ENCODE measurements around the gene F2R. TPM values are rescaled to one million over a fixed set of nuclear protein-coding genes. Genes with fewer than 3 reads are reported as not detected.

The F2R gene
- total and polyA plus RNA-seq, 9 of the 15 experiments (the other 6 are each of a cell fraction or from before 2014, with no cell fraction given), result 4.0 to 34.7 (median 15.1) TPM

DNA sequence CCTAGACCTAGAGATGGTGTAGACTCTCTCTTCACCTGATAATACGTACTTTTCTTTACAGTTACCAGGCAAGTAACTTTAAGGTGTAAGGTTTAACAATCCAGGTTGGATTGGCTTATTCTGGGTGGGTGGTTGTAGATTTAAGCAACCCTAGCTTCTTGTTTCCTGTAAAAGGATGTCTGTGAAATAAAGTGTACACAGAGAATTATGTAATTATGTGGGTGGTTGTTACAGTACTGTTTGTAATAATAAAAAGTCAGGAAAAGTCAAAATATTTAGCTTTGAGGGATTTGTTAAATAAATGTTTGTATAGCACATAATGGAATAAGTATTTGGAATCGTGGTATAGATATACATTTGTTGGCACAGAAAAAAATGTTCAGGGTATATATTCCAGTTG, 43.7 kb upstream of the F2R start:
- in situ Hi-C loops (cut with MboI) (no loop called here), intact Hi-C loops (cut with micrococcal nuclease) (no loop called here)
- H3K4me1 ChIP-seq (replicated peaks in 1 of 2; ENCODE audit: control insufficient read depth in 2 of 2, insufficient read depth in 2 of 2, low read length in 2 of 2), result peaks cover 3 to 6% of the 10 kb centered on the region in 2 experiments; a peak in 2 of 5 replicates
- TF ChIP-seq FOXA3 (CRISPR knock-in tag; conservative IDR thresholded peaks at IDR 0.05 in 1 of 2, IDR thresholded peaks at IDR 0.05 in 1 of 2) (no peak), MYBL2 (IDR thresholded peaks at IDR 0.05; ENCODE audit: low read depth) (no peak), MYBL2 (CRISPR knock-in tag; IDR thresholded peaks at IDR 0.05; ENCODE audit: borderline replicate concordance) (no peak), ZNF3 (CRISPR knock-in tag; IDR thresholded peaks at IDR 0.05) (no peak), ZNF253 (CRISPR knock-in tag; conservative IDR thresholded peaks at IDR 0.05) (no peak), ZNF717 (CRISPR knock-in tag; IDR thresholded peaks at IDR 0.05) (no peak), SPI1 (IDR thresholded peaks at IDR 0.05; ENCODE audit: borderline replicate concordance, low read depth, low read length) (no peak), ZMIZ1 (IDR thresholded peaks at IDR 0.05; ENCODE audit: low read depth in 2 of 2, low read length in 2 of 2) (no peak), CREB5 (CRISPR knock-in tag; IDR thresholded peaks at IDR 0.05) (no peak)
- TF ChIP-seq, protein P1, sequence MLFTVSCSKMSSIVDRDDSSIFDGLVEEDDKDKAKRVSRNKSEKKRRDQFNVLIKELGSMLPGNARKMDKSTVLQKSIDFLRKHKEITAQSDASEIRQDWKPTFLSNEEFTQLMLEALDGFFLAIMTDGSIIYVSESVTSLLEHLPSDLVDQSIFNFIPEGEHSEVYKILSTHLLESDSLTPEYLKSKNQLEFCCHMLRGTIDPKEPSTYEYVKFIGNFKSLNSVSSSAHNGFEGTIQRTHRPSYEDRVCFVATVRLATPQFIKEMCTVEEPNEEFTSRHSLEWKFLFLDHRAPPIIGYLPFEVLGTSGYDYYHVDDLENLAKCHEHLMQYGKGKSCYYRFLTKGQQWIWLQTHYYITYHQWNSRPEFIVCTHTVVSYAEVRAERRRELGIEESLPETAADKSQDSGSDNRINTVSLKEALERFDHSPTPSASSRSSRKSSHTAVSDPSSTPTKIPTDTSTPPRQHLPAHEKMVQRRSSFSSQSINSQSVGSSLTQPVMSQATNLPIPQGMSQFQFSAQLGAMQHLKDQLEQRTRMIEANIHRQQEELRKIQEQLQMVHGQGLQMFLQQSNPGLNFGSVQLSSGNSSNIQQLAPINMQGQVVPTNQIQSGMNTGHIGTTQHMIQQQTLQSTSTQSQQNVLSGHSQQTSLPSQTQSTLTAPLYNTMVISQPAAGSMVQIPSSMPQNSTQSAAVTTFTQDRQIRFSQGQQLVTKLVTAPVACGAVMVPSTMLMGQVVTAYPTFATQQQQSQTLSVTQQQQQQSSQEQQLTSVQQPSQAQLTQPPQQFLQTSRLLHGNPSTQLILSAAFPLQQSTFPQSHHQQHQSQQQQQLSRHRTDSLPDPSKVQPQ (CRISPR knock-in tag; IDR thresholded peaks at IDR 0.05; ENCODE audit: borderline replicate concordance), result no peak
- TF ChIP-seq, protein P2, sequence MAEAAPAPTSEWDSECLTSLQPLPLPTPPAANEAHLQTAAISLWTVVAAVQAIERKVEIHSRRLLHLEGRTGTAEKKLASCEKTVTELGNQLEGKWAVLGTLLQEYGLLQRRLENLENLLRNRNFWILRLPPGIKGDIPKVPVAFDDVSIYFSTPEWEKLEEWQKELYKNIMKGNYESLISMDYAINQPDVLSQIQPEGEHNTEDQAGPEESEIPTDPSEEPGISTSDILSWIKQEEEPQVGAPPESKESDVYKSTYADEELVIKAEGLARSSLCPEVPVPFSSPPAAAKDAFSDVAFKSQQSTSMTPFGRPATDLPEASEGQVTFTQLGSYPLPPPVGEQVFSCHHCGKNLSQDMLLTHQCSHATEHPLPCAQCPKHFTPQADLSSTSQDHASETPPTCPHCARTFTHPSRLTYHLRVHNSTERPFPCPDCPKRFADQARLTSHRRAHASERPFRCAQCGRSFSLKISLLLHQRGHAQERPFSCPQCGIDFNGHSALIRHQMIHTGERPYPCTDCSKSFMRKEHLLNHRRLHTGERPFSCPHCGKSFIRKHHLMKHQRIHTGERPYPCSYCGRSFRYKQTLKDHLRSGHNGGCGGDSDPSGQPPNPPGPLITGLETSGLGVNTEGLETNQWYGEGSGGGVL (CRISPR knock-in tag; IDR thresholded peaks at IDR 0.05), result no peak
- no TSS peak for BruUV-seq (replicated peaks)
- no peaks in the 10 kb centered on the region for H3K27me3 ChIP-seq (ENCODE audit: control insufficient read depth in 2 of 2, insufficient read depth in 2 of 2, low read length in 2 of 2)
- H3K4me2 ChIP-seq (ENCODE audit: insufficient read depth, low read length), result no peak overlapping the region
- no peak overlapping the region for H3K27ac ChIP-seq (ENCODE audit: extremely low read depth, low read depth, low read length)
- no peaks in the 10 kb centered on the region for H3K9me1 ChIP-seq (ENCODE audit: control insufficient read depth, insufficient read depth, low read length)
- whole genome bisulfite sequencing (ENCODE audit: insufficient coverage, low coverage, missing lambda C conversion rate), result 46% methylated on average over 2 of the region's 2 CpGs
- ChIA-PET CTCF (ENCODE audit: low intra/inter-chr PET ratio) (no interaction called here), POLR2A (no interaction called here)
- no peak overlapping the region for H2AFZ ChIP-seq (ENCODE audit: low read depth, low read length)
- no peaks in the 10 kb centered on the region for H3K9me3 ChIP-seq (replicated peaks; ENCODE audit: control insufficient read depth, insufficient read depth, low read depth, low read length)
- DNase-seq (ENCODE audit: extremely low read depth in 1 of 4, low spot score in 3 of 4) (no peak), FAIRE-seq (no peak), ATAC-seq (no peak)
- H4K20me1 ChIP-seq (replicated peaks; ENCODE audit: control insufficient read depth, insufficient read depth, low read length), result no peaks in the 10 kb centered on the region
- no peaks in the 10 kb centered on the region for H3K79me2 ChIP-seq (ENCODE audit: control insufficient read depth, insufficient read depth, low read length)
- no peak overlapping the region for H3K9ac ChIP-seq (ENCODE audit: insufficient read depth in 1 of 2, low read depth in 2 of 2, low read length in 2 of 2)
- no peak overlapping the region for H3K4me3 ChIP-seq
- H3K36me3 ChIP-seq (ENCODE audit: control insufficient read depth, insufficient read depth, low read length), result peaks cover 3% of the 10 kb centered on the region; the same call in 1 of the 3 replicates
